Measurements from ENCODE around the gene FRZB.

DNA sequence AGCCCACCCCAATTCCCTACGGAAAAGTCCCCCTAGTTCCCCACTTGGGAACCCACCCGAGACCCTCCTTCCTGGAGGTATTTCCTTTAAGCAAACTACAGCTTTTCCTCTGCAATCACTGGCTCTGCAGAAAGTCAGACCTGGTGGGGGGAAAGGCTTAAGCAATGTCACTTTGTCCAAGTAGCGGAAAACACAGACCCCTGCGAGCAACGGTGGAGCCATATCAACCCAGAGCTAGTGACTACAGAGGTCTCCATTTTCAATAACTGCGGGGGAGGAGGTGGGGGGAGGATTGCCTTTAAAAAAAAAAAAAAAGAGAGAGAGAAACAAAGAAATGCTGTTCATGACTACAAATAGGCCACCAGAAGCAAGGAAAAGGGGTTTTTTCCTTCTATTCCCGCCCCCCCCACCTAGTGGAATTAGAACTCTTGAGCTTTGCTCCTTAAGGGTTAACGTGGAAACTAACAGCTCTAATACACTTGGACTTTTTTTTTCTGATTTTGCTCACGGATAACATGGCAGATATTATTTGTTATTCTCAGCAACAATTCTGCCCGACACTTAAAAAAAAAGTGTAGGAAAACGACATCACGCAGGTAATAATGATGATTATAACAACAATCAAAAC lies 1.1 kb upstream of the FRZB start:
- no peak for TF ChIP-seq GATA2 (IDR thresholded peaks at IDR 0.05; ENCODE audit: low read depth, low read length)
- TF ChIP-seq GATA3 (IDR thresholded peaks at IDR 0.05; ENCODE audit: low read depth, low read length) = no peak
